HG03378 (cell line): ENCODE measurements around the gene RPL15.

Source experiments
- ATAC-seq: cut with Tn5 transposase; IDR thresholded peaks from one replicate; pipeline ENCODE4 v1.9.1; 2021; ENCODE audit warnings: mild to moderate bottlenecking, moderate library complexity; ENCODE audit not compliant: unreplicated experiment

The RPL15 gene

GRCh38 chr3:23926736-23927135 is 9.8 kb downstream of the RPL15 start:
- no peak for ATAC-seq

DNA sequence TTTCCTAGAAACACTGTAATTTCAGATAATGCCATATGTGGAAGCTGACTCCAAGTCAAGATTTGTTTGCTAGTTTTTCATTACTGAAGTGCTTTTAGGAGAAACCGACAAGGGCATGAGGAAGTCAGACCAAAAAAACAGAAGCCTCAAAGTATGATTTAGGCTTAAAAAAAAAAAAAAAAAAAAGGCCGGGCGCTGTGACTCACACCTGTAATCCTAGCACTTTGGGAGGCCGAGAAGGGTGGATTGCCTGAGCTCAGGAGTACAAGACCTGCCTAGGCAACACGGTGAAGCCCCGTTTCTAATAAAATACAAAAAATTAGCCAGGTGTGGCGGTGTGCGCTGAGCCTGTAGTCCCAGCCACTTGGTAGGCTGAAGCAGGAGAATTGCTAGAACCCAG is 11.6 kb downstream of the RPL15 start:
- no peak for ATAC-seq

DNA sequence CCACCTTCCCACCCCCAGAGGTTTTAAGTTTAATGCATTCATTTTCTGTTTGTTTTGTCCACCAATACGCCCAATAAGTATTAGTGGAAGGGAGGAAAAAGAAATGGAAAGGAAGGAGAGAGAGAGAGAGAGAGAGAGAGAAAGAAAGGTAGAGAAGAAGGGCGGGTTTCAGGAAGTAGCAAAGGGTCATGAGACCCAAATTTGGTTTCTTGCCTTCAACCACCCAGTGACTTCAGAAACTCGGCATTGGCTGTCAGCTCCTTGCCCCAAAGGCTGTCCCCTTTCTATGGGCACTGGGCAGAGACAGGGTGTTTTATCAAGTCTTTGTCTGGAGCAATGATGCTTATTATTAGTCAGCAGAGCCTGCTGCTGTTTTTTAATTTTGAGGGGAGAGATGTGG is 14.7 kb downstream of the RPL15 start:
- no peak for ATAC-seq

DNA sequence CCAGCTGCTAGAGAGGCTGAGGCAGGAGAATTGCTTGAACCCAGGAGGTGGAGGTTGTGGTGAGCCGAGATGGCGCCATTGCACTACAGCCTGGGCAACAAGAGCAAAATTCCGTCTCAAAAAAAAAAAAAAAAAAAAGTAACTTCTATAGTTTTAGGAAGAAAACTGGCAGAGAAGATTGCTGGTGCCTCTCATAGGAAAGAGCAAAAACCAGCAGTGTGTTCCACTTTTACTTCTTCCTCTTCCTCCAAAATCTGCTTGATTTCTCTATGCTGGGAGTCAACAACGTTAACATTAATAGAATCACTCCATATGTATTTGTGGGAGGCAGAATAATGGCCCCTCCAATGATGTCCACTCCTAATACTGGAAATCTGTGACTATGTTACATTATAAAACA is 15.6 kb downstream of the RPL15 start:
- no peak for ATAC-seq

- ATAC-seq: no peak
These were observed 17.3 kb downstream of the RPL15 start for GRCh38 chr3:23934253-23934652.

DNA sequence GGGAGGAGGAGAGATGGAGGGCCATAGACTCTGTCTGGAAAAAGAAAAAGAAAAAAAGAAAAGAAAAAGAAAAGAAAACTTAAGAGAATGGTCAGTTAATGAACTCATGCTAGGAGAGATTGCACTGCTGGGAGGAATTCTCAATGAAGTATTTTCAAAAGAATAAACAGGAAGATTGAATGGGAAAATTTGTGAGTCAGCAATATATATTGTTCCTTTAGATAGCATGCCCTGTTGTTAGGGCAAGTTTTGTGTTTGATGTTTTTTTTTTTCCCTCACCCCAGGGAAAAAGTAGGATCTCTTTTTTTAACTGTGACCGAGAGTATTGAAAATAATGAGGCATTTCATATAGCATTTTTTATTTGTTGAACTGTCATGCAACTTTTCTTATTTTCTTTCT is 20.4 kb downstream of the RPL15 start:
- ATAC-seq: no peak

DNA sequence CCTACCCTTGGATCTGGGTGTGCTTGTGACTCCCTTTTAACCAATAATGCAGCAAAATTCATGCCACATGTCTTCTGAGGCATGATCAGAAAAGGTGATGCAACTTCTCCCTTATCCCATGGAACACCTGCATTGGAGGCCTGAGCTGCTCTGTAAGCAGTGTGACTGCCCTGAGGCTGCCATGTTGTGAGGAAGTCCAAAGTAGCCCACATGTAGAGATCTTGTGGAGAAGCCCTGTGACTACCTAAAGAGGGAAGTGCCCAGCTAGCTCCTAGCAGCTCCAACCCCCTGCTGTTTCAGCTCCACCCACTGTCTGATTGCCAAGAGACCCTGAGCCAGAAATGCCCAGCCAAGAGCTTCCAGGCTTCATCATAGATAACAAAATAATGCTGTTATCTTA is 21.8 kb downstream of the RPL15 start:
- ATAC-seq: no peak

DNA sequence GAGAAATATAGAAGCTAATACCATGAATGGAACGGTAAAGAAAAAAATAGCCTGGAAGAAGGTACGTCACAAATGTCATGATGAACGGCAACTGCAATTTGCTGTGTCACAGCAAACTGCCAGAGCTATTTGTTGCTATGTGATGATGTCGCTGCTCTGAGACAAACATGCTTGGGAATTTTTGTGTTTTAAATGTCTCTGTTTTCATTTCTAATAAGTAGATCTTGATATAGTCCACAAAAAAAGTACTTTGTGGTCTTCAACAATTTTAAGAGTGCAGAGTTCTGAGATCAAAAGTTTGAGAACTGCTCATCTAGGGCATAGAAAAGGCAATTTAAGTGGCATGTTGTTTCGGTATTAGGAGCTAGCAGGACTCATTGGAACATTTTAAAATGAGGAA is 23.8 kb downstream of the RPL15 start:
- no peak for ATAC-seq

GRCh38 chr3:23941440-23941839 is 24.5 kb downstream of the RPL15 start:
- ATAC-seq: no peak

GRCh38 chr3:23942546-23942945 is 25.6 kb downstream of the RPL15 start:
- no peak for ATAC-seq

GRCh38 chr3:23944007-23944783 is 27.3 kb downstream of the RPL15 start:
- no peak for ATAC-seq

DNA sequence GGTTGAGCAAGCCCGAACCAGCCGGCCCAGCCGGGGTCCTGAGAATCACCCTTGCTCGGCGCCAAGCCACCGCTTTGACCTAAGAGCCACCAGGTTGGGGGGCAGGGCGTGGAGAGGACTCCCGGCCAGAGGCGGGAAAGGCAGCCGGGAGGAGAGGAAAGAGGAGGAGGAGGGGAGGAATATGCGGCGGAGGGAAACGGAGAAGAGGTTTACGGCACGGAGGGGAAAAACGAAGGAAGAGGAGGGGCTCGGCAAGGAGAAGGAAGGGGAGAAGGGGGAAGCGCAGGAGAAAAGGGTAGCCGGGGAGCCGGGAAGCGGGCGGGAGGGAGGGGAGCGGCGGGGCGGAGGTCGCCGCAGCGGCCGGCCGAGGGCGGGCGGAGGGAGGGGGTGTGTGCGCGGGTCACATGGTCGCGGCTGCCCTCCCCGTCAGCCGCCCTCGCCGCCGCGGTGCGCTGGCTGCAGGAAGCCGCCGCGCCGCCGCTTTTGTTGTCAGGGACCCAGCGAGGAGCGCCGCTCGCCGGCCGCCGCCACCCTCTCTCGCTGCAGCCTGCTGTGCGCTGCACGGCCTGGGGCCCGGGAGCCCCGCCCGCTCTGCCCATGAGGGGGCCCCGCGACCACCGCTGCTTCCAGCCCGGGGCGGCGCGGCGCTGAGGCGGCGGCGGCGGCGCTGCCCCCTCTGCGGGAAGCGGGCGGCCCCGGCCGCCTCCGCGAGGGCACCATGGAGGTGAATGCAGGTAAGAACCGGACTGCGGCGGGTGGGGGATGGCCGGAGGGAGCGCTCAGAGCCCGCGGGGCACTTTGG is 28.1 kb downstream of the RPL15 start, which contains the start of gene NR1D2:
Gene NR1D2, plus strand, starts transcription at position 426 of the 802 bp plus-strand sequence. Its CDS starts 293 bp downstream, at position 719.
- peak; percentile 19 for ATAC-seq

DNA sequence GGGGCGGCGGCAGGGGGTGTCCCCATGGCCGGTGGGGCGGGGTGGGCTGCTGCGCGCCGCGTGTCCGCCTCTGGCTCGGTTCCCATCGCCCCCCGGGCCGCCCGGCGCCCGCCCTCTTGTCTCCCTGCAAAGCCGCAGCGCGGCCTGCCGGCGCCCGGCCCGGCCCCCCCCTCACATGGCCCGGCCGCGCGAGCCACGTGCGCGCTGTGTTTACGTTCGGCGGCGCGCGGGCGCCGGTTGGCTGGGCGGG is 28.7 kb downstream of the RPL15 start:
- no peak for ATAC-seq

GRCh38 chr3:23945913-23946687 is 29.2 kb downstream of the RPL15 start:
- peak; percentile 60 for ATAC-seq

DNA sequence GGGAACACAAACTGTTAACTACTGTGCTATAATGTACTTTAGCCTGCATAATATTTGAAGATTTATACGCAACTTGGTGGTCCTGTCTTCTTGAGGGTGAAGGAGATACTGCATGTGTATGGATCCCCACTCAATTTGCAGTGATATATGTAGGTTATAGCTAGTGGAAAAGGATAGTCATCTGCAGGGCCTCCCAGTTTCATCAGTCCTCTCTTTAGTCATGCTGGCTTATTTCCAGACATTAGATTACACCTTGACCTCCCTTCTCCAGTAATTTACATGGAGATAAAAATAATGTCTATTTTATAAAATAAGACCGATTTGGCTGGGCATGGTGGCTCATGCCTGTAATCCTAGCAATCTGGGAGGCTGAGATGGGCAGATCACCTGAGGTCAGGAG is 31.8 kb downstream of the RPL15 start:
- ATAC-seq: no peak

GRCh38 chr3:23949784-23950183 is 32.9 kb downstream of the RPL15 start:
- peak; percentile 32 for ATAC-seq

DNA sequence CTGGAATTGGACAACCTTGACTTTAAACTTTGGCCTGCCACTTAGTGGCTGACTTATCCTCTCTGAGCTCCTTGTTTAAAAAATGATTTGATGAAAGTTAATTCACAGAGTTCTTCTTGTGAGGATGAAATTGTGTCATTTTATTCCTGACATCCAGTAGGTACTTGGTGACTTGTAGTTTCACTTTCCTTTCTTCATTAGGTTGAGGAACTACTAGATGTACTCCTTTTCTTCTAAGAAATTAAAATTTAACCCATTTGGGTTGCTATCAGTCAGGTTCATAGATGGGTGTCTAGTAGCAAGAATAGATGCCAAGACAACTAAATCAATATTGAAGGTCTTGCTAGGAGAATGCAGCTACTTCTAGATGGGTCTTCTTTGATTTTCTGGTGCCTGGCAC is 33.4 kb downstream of the RPL15 start:
- ATAC-seq: peak; percentile 44

- ATAC-seq: peak; percentile 60
These were observed 35.7 kb downstream of the RPL15 start for GRCh38 chr3:23952646-23953045.

GRCh38 chr3:23953523-23953922 is 36.6 kb downstream of the RPL15 start:
- ATAC-seq: no peak

- no peak for ATAC-seq
These were observed 37.2 kb downstream of the RPL15 start for GRCh38 chr3:23954144-23954543.

DNA sequence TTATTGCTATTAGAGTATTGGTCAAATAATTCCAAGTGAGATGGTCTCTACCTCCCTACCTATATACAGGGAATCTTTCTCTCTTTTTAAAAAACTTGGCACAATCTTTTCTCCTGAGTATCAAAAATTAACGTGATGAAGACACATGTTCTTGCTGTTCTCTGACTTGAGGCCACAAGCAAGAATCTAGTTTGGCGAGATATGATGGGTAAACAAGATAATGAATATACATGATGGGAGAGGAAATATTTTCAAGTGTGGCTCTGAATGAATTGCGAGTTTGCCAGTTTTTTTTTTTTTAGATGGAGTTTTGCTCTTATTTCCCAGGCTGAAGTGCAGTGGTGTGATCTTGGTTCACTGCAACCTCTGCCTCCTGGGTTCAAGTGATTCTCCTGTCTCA is 39.8 kb downstream of the RPL15 start:
- no peak for ATAC-seq
